GM21619 (cell line): ENCODE results near the gene ZNF778.
"Not testable (repeated sequence)": the region's sequence is repeated elsewhere in the genome, so short reads cannot be mapped to it uniquely, and the experiment has no call there.

Source experiments
- ATAC-seq: cut with Tn5 transposase; IDR thresholded peaks from one replicate; pipeline ENCODE4 v1.9.1; 2021; ENCODE audit not compliant: unreplicated experiment

The ZNF778 gene

GRCh38 chr16:89210904-89211515, 6.5 kb upstream of the ZNF778 start:
- no peak for ATAC-seq

- no peak for ATAC-seq
These were observed 977 bp upstream of the ZNF778 start for GRCh38 chr16:89216315-89217137.

GRCh38 chr16:89217138-89217387, 440 bp upstream of the ZNF778 start:
- ATAC-seq, result no peak

DNA sequence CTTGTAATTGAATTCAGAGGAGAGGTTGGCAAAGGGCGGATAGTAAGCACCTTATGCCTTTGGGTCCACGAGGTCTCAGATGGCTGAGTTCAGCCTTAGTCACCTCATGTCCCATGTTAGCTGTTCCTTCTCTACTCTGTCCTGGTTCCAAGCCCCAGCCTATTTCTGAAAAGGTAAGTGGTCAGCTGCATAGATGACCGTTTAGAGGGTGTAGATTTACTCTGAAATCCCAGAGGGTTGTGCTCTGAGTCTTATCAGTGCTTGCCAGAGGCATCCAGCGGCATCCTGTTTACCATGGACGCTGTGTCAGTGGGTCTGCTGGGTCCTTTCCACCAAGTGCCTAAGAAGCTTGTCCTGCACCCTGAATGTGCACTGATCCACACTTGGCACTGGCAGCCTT, 1.9 kb downstream of the ZNF778 start:
- ATAC-seq, result no peak

- ATAC-seq, result no peak
These were observed 4.1 kb downstream of the ZNF778 start for GRCh38 chr16:89221604-89222003.

- ATAC-seq, result no peak
These were observed 5.4 kb downstream of the ZNF778 start for GRCh38 chr16:89222931-89223330.

GRCh38 chr16:89224665-89225064, 7.2 kb downstream of the ZNF778 start:
- ATAC-seq, result no peak

DNA sequence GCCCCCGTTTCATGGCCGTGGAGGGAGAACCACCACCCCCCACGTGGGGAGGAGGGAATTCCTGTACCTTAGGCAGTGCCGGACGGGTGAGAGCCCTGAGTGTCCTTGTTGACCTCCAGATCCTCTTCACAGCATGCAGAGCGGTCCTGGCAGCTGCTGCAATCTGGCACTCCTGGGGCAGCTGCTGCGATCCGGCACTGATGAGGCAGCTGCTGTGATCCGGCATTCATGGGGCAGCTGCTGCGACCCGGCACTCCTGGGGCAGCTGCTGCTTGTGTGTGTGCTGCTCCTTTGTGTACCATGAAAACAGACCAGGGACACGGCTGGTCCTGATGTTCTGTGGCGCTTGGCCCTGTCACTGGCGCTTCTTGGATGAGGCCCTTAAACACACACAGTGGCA, 12.8 kb downstream of the ZNF778 start:
- ATAC-seq, result no peak

DNA sequence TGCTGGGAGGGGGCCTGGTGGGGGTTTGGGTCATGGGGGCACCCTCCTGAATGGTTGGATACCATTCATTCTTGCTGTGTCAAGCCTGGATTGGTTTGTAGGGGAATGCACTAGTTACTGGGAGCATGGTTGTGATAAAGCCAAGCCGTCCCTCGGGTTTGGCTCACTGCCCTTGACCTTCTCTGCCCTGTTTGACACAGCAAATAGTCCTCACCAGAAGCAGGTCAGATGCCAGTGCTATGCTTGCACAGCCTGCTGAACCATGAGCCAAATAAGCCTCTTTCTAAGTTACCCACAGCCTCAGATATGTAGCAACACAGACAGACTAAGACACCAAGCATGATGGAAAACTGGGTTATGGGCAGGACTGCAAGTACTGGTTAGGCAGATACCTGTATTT, 14.6 kb downstream of the ZNF778 start:
- no peak for ATAC-seq

- no peak for ATAC-seq
These were observed 16.4 kb downstream of the ZNF778 start for GRCh38 chr16:89233678-89234490.

GRCh38 chr16:89237733-89238132, 20.2 kb downstream of the ZNF778 start:
- ATAC-seq, result no peak

DNA sequence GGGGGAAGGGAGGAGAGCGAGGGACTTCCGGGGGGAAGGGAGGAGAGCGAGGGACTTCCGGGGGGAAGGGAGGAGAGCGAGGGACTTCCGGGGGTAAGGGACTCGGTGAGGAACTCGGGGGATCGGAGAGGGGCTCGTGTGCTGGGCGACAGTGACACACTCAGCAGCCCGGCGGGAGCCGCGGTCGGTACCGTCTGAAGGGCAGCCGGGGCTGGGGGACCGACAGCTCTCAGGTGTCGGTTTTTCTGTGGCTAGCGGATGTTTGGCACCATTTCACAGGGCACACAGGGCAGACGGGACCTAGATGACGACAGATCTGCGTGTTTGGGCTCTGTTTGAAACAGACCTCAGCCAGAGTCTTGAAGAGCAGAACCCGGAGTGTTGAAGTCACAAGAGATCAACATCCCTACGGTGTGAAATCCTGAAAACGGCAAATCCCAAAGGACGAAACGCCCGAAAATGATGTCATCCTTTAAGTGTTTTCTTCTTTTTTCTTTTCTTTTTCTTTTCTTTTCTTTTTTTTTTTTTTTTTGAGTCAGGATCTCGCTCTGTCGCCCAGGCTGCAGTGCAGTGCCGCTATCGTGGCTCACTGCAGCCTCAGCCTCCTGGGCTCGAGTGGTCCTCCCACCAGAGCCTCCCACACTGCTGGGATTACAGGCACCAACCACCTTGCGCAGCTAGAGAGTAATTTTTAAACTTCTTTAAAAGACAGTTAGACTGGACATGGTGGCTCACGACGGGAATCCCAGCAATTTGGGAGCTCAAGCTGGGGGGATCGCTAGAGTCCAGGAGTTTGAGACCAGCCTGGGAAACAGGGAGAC, 23.9 kb downstream of the ZNF778 start:
- ATAC-seq, result peak; percentile 56

- no peak for ATAC-seq
These were observed 25.3 kb downstream of the ZNF778 start for GRCh38 chr16:89242795-89243200.

DNA sequence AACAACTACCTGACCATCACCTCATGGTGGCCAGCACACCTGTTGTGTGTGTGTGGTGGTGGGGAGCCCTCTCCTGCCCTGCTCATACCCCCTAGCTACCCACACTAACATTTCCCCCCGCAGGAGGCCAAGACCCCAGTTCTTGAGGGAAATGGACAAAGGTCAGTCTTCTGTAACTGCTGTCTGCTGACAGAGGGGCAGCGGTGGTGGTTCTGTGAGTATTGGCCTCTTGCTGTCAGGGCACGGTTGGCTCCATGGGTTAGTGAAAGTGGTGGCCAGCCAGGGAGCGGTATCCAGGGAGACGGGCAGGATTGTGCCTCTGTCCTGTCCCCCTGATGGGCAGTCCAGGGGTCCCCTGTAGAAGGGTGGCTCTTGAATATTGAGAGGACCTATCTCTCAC, 26.2 kb downstream of the ZNF778 start:
- ATAC-seq, result no peak

DNA sequence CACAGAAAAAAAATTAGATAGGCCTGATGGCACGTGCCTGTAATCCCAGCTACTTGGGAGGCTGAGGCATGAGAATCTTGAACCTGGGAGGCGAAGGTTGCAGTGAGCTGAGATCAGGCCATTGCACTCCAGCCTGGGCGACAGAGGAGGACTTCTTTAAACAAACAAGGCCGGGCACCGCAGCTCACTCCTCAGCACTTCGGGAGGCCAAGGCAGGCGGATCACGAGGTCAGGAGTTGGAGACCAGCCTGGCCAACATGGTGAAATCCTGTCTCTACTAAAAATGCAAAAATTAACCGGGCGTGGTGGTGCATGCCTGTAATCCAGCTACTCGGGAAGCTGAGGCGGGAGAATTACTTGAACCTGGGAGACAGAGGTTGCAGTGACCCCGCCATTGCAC, 26.8 kb downstream of the ZNF778 start:
- not testable (repeated sequence) for ATAC-seq

DNA sequence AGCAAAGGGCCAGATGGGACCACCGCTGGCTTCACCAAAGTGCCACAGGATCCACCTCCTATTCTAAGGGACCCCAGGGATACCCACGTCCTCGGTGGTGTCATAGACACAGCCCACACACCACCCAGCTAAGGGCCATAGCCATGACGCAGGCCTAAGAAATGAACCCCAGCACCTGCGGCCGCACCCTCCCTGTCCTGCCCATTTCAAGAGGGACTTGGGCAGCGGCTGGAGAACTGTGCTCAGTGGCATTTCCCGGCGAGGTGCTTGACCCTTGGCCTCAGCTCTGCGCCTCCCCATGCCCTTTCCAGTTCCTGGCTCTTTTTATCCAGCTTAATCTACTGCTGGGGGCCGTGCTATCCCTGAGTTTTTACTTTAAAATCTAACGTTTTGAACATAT, 27.3 kb downstream of the ZNF778 start:
- no peak for ATAC-seq

GRCh38 chr16:89246383-89246902, 28.9 kb downstream of the ZNF778 start:
- no peak for ATAC-seq

- ATAC-seq, result peak; percentile 65
These were observed 29.6 kb downstream of the ZNF778 start for GRCh38 chr16:89246903-89247733.

DNA sequence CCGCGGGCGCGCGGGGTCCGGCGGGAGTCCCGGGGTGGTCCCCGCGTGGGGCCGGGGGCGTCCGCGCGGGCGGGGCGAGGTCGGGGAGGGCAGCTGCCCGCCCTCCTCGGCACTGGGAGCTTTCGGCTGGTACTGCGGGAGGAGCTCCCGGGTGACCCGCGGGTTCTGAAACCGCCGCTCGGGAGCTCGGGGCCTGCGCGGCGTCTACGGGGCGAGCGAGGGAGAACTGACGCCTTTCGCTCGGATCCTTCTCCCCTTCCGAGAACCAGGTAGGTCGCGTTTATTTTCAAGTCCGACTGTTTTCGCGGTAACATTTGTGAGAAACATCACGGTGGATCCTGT, 30.2 kb downstream of the ZNF778 start:
- peak; percentile 39 for ATAC-seq
